Activated CD4-positive, CD25-positive, alpha-beta regulatory T cell treated with anti-CD3 and anti-CD28 coated beads, Interleukin-2, amount 50 U/mL, for 24 hours (primary cell): ENCODE results near the gene PDZK1IP1.
"Not testable (repeated sequence)": the region's sequence is repeated elsewhere in the genome, so short reads cannot be mapped to it uniquely, and the experiment has no call there.

Experiments used
- ATAC-seq, 2 donors: fragments of 150-1000 bp; cut with Tn5 transposase; one replicate each; pipeline ENCODE4 v1.10.0; 2021; ENCODE audit warnings: mild to moderate bottlenecking in 1 of 2, moderate library complexity in 1 of 2

Gene PDZK1IP1

DNA sequence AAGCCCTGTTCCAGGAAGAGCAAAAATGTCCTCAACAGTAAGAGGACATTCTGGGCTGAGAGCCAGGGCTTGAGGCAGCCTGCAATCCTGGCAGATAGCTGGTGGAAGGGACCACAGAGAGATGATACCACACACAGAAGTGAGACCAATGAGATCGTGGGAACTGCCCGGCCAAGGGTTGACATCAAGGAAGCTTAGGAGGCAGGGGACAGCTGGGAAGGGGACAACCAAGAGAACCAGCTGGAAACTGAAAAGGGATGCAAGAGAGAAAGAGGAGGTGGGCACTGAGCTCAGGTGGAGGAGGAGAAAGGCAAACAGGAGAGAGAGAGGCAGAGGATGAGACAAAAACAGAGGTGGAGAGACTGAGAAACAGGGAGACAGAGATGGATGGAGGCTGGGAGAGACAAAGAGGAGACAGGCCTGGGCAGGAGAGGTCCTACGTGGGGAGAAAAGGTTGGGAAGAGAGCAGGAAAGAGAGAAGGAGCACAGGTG, 9.2 kb downstream of the PDZK1IP1 start:
- ATAC-seq, result no peak

DNA sequence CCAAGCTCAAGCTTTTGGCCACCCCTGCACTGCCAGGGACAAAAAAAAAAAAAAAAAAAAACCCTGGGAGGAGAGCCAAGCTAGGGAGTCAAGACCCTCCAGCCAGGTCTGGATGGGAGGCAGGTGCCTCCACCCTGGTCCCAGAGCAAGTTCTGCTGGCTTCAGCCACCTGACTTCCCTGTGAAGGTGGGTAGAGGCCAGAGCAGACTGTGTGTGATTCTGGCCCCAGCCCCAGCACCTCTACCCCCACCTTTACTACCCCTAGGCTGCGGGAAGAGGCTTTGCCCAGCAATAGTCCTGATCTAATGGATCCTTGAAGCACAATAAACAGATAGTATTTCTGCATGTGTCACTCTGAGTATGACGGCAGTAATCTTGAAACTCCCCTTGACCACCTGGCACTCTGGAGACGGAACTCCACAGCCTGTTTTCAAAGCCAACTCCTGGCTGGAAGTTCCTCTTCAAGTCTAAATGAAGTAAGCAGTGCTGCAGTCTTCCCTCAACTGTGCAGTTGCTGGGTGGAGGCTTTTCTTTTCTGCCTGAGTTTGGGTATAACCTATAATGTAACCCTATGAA, 9.8 kb downstream of the PDZK1IP1 start:
- ATAC-seq, result no peak

DNA sequence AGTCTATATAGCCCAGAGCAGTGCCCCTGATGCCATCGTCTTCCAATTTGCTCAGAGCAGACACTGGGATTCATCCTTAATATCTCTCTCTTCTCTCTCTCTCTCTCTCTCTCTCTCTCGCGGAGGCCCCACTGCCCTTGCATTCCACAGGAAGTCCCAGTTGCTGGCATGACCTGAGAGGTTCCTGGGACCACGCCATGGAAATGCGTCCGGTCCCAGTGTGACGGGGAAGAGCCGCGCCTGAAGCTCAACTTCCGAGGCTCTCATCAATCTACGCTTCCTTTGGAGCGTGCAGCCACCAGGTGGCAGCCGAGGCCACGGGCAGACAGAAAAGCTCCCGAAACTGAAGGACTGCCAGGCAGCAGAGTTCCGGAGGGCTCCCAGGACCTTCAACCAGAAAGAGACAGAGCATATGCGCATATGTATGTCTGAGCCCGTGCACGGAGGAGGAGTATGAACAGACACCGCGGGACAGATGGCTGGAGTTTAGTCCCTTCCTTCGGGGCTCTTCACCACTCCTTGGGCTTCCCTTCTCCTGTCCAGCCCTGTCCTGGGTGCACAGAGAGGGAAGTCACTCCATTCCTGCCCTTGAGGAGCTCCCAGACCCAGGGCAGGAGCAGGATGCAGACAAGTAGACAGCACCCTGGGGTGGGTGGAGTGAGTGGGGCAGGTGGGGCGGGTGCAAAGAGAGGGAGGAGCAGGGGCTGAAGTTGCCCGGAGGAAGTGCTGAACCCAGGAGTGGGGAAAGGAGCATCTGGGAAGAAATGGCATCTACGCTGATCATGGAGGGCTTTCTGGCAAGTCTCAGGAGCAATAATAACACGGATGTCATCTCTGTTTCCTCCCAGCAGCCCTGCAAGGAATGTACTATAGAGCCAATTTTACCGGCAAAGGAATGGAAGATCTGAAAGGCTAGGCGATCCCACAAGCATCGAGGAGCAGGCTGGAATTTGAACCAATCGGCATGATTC, 10.5 kb downstream of the PDZK1IP1 start:
- peak; percentile 77 to 79 for ATAC-seq

DNA sequence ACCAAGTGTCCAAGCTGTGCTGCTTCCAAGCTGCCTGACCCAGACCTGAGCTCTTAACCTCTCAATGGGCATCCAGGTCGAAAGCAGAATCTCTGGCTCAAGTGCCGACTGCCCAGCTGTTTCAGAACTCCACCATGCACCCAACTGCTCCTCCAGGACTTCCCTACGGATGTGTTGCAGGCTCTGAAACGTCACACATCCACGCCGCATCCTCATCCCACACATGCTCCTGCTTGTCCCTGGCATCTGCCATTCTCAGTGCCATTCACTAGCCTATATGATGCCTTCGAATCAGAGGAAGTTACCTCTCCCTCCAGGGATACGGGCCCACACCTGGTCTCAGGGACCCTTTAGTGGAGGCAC, 11.2 kb downstream of the PDZK1IP1 start:
- ATAC-seq, result no peak

DNA sequence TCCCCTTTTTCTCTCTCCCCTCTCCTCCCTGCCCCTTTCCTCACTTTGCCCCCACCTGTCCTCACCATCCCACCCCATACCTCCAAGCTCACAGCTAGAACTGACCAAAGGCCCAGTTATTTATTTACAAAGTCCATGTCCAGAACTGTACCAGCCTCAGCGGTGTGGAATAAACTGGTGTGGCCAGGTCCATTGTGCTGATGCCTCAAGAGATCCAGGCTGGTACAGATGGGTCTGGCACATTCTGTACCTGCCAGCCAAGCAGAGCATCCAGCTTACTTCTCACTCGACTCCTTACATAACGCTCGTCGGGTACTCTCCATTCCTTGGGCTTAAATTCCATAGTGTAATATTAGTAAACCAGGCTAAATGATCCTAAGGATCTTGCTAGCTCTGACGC, 11.8 kb downstream of the PDZK1IP1 start:
- ATAC-seq, result no peak

DNA sequence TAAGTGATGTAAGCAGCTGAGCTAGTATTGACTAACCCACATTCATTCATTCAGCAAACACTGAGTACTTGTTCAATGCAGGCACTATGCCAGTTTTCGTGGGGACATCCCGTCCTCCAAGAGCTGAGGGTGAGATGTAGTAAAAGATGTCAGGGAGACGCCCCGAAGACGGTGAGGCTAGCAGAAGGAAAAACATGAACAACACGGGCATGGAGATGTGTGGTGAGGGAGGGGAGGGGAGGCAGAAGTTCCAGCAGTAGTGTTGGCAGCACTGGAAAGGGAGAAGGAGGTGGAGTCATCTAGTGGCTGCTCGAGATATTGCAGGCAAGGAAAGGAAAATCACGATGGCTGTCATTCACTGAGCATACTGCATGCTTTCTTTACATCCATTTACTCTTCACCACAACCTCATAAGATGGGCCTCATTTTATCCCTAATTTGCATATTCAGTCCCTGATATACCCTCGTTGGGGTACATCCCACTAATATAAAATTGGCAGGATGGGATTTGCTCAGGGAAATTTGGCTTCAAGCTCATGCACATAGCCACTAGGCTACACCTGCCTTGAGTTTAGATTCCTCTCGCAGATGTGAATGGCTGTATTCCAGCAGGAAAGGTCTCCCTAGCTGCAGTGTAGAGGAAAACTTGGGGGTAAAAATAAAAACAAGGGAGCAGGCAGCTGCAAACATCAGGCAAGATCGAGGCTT, 14.5 kb downstream of the PDZK1IP1 start:
- ATAC-seq, result peak; percentile 30 to 42

DNA sequence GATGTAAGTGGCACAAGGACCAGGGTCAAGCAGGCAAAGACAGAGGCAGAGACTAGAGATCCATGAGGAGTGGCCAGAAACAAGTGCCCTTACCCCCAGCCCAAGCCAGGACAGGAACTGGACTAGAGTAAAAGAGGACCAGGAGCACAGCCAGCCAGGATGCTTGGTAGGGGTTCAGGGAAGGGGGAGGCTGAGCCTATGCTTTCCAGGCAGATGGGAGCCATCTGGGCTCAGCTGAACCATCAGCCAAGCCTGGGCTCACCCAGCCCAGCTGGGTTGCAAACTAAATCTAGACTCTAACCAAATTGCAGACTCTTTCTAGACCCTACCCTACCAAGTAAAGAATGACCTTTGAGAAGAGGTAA, 15.2 kb downstream of the PDZK1IP1 start:
- no peak for ATAC-seq

DNA sequence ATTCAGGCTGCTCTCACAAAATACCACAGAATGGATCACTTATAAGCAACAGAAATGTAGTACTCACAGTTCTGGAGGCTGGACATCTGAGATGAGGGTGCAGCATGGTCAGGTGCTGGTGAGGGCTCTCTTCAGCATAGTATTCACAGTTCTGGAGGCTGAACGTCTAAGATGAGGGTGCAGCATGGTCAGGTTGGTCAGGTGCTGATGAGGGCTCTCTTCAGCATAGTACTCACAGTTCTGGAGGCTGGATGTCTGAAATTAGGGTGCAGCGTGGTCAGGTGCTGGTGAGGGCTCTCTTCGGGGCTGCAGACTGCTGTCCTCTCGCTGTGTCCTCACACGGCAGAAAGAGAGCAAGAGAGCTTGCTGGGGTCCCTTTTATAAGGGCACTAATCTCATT, 17.1 kb downstream of the PDZK1IP1 start:
- no peak for ATAC-seq

DNA sequence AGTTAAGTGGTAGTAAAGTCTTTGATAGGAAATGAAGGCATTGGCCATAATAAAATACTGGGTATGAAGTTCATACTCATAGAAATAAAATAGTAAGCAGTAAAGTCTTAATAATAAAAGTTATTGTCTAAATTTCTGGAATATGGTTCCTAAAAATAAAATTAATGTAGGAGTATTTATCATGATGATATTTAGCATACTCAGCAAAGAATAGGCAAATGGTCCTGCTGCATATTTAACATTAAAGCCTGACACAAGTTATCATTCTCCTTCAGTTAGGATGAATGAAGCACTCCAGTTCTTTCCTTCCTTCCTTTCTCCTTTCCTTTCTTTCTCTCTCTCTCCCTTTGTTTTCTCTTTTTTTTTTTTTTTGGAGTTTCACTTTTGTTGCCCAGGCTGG, 25.3 kb downstream of the PDZK1IP1 start:
- ATAC-seq, result no peak

DNA sequence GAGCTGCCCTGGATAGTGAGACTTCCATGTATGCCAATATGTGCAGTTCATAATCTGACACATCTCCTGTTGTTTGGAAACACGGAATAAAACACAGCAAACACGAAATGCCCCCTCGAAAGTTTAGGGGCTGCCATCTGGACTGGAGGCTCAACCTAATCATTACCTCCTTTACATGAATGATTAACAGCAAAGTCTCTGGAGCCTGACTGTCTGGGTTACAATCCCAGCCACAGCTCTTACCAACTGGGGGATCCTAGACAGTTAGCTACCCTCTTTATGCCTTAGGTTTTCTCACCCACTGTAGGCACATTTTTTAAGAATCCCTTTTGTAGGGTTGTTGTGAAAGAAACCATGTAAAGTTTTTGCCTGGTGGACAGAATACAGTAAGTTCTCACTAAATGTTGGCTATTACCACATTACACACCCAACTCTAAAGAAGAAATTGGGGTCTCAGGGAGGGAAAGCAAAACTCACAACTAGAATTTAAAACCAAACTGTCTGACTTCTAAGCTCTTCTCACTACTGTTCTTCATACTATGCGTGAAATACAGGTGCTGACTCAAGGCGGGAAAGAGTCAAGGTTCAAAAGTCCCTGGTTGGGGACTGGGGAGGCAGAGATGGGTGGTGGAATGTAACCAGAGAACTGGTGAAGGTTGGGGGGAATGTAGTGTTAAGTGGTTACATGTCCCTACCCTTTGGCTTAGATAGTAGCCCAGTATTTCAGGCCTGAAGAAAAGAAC, 28.4 kb downstream of the PDZK1IP1 start:
- ATAC-seq, result no peak

DNA sequence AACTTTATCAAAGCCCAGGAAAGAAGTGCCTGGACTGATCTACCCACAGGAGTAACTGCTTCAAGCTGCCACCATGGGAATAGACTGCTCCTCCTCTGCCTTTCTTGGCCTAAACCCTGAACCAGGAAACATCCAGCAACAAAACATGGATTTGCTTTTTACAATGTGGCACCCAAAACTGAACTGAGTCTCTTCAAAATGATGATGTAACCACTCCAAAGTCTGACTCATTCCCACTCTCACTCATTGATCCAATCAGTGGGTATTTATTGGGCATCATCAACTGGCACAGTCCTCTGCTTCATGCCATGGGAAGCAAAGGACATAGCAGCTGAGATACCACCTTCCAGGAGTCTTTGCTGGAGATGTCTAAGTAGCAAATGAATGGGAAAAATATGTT, 29.1 kb downstream of the PDZK1IP1 start:
- ATAC-seq, result no peak

DNA sequence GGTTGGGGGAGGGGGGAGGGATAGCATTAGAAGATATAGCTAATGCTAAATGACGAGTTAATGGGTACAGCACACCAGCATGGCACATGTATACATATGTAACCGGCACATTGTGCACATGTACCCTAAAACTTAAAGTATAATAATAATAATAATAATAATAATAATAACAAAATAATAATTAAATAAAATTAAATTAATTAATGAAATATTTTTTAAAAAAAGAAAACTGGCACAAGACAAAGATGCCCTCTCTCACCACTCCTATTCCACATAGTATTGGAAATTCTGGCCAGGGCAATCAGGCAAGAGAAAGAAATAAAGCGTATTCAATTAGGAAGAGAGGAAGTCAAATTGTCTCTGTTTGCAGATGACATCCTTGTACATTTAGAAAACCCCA, 31.9 kb downstream of the PDZK1IP1 start:
- not testable (repeated sequence) for ATAC-seq

DNA sequence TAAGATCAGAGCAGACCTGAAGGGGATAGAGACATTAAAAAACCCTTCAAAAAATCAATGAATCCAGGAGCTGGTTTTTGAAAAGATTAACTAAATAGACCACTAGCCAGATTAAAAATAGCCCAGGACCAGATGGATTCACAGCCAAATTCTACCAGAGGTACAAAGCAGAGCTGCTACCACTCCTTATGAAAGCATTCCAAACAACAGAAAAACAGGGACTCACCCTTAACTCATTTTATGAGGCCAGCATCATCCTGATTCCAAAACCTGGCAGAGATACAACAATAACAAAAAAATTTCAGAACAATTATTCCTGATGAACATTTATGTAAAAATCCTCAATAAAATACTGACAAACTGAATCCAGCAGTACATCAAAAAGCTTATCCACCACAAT, 33.4 kb downstream of the PDZK1IP1 start:
- not testable (repeated sequence) for ATAC-seq

DNA sequence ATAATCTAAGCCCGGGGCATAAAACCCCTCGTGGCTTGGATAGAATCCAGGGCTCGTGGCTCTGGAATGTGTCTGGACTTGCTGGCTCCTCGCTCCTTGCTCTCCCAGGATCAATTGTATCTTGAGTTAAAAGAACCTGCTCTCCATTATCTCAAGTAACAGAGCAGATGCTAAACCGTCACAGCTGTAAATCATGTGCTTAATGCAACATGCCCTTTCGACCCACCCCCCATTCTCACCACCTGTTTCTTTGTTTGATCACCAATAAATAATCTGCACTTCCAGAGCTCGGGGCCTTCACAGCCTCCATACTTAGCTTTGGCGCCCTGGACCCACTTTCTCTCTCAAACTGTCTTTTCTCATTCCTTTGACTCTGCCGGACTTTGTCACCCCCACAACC, 40.7 kb downstream of the PDZK1IP1 start:
- not testable (repeated sequence) for ATAC-seq

DNA sequence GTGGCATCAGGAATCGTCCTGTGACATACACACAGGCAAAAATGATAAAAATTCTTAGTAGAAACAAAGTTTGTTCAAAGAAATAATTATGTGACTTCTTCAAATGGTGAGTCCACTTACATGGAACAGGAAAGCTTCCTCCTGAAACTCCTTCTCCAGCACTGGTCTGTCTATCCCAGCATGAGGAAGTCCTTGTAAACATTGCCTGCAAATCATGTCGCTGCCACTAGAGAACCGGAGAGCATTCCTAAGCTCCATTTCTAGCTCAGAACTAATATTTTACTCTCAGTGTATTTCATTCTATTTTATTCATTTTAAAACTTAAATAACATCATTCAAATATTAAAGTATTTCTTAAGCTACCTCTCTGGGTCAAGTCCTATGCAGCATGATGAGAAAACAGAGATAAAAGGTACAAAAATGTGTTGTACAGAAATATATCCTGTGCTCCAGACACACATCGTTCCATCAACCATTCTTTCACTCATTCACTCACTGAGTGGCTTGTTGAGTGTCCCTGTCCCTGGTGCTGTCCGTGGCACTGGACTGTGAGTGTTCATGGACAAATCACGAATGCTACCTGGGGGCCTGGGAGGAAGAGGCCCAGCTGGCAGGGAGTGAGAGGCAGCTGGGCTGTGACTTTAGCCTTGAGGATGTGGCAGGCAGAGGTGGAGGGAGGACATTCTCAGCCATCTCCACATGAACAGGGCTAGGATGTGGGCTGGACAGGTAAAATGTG, 42.6 kb downstream of the PDZK1IP1 start:
- ATAC-seq, result no peak

DNA sequence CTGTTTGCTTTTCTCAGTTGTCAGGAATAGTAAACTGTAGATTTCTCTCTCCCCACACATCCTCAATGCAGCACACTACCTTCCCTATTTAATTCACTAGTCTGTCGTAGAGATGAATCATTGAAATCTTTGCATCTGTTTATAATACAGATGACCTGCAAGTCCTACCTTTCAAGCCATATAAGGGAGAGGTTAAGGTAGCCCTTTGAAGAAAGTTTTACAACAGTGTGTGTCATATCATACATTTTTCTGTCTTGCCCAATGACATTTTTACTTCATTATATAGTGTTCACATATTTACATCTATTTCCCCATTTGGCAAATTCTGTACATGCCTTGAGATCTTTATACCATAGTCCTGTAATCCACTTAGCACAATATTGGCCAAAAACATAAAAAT, 43.3 kb downstream of the PDZK1IP1 start:
- not testable (repeated sequence) for ATAC-seq

DNA sequence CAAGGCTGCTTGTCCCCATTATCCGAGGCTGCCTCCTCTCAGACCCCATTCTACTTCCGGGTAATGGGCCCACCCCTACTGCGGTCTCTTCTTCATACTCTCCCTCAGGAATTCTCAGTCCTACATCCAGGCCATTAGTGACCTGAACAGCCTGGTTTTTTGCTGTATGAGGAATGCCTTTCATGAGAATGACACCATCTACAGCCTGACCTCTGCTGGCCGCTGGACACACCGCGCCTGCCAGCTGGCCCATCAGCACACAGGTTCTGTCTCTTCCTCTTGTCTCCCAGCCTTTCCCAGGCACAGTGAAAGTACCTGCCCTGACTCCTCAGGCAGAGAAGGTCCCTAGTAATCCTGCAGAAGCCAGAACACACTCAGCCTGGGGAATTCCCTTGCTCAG, 46.2 kb downstream of the PDZK1IP1 start:
- not testable (repeated sequence) for ATAC-seq

DNA sequence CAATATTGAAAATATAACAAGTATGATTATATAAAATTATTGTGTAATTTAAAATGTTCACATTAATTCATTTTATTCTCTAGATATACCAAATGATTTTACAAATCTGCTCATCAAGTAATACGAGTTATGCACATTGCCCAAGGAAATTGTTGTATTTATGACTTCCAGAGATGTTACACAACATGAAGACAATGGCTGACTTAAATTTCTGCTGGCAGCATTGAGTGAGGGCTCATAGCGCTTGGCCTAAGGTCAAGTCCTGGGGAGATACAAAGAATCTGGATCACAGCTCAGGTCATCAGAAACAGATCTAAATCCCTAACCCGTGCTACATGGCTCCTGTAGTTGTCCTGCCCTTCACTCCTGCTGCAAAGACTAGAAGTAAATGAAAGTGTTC, 49.5 kb downstream of the PDZK1IP1 start:
- not testable (repeated sequence) for ATAC-seq

DNA sequence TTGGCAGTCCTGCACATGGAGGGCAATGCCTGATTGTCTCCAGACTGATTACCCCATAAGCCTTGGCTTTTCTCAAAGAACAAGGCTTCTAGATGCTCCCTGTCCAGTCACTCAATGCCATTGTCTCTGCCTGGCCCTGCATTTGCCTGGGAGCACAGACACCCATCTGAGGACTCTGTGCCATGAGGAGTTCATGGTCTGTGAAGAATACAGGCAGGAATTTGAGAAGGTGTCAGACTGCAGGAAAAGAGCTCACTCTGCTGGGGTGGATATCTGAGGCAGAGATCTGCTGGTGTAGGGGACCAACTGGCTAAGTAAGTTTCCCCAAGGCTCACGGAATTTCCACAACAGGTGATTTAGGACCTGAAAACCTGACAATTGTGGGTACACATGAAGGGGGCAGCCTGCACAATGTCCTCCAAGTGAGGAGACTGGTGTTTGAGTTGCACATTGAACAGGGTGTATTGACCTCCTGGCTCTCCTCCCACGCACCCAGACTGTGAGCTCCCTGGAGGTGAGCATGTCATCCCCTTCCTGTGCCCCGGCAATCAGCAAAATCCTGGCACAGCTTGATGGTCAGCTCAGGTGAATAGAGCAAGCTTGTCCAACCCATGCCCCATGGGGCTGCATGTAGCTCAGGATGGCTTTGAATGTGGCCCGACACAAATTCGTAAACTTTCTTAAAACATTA, 51.8 kb downstream of the PDZK1IP1 start:
- ATAC-seq, result no peak

DNA sequence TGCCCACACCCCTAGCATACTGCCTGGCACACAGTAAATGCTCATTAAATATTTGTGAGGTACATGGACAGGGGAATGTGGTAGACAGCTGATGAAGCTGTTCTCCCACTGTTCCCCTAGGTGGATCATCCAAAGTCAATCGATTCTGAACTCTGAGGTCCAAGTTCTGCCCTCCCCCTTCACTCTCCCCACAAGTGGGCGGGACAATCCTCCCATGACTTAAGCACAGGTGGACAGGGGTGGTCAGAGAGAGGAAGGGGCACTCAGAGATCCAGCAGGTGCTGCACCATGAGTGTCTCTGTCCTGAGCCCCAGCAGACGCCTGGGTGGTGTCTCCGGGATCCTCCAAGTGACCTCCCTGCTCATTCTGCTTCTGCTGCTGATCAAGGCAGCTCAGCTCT, 52.6 kb downstream of the PDZK1IP1 start, which contains the start of gene CYP4A22:
TSS of gene CYP4A22 (plus strand) at position 244 of the 400 bp plus-strand sequence. CDS start at position 289, 45 bp downstream.
- no peak for ATAC-seq
